Measurements from ENCODE around the gene FGD2.

The FGD2 gene

GRCh38 chr6:37018198-37019064, 13.0 kb downstream of the FGD2 start:
- Histone ChIP-seq H3K4me3 (ENCODE audit: low read depth, low read length) (no peak overlapping the region), H3K9me3 (ENCODE audit: control insufficient read depth, insufficient read depth, low read depth, low read length) (no peaks in the 10 kb centered on the region), H3K4me1 (ENCODE audit: control insufficient read depth, insufficient read depth, low read length) (peaks cover 3% of the 10 kb centered on the region; the same call in 1 of the 2 replicates), H3K36me3 (ENCODE audit: control insufficient read depth in 2 of 2, insufficient read depth in 1 of 2, low read length in 2 of 2) (no peaks in the 10 kb centered on the region), H3K27ac (ENCODE audit: extremely low read depth, low read depth, low read length) (no peak overlapping the region)
- ChIA-PET POLR2A (interaction anchor here (0.5 to 2.4 kb wide), 14 partner anchors 11 to 412 kb away, joined by 3 to 16 read pairs (median 5); partner anchors contain the start of genes C6orf89, MTCH1 and PPIL1), CTCF (interaction anchor here (0.6 to 20.3 kb wide), 110 partner anchors 8 to 1539 kb away, joined by 3 to 845 read pairs (median 6); partner anchors contain the start of genes C6orf89, CDKN1A, FGD2 and MTCH1)
- no peak for TF ChIP-seq ZNF843 (tag by site-specific recombination; IDR thresholded peaks at IDR 0.05)
- TF ChIP-seq TRIM28 (IDR thresholded peaks at IDR 0.05; ENCODE audit: borderline replicate concordance, low read length), result peak; percentile 89
- TF ChIP-seq ZNF518A (tag by site-specific recombination; conservative IDR thresholded peaks at IDR 0.05; ENCODE audit: low read depth), result 0 out of 2 replicates have a peak, but pooled peaks have one; percentile 10
- TF ChIP-seq ZNF626 (tag by site-specific recombination; IDR thresholded peaks at IDR 0.05), result no peak
- TF ChIP-seq ZNF266 (tag by site-specific recombination; IDR thresholded peaks at IDR 0.05; ENCODE audit: low read depth), result no peak
- TF ChIP-seq HOXC10 (CRISPR knock-in tag; IDR thresholded peaks at IDR 0.05), result no peak
- TF ChIP-seq ZNF670 (tag by site-specific recombination; IDR thresholded peaks at IDR 0.05; ENCODE audit: low read depth), result no peak
- TF ChIP-seq SCRT2 (tag by site-specific recombination; IDR thresholded peaks at IDR 0.05), result no peak
- peak; percentile 66 for TF ChIP-seq ZFP37 (tag by site-specific recombination; IDR thresholded peaks at IDR 0.05)
- TF ChIP-seq SETDB1 (IDR thresholded peaks at IDR 0.05; ENCODE audit: insufficient read length, low read length), result peak; percentile 31
- TF ChIP-seq GLI2 (tag by site-specific recombination; IDR thresholded peaks at IDR 0.05; ENCODE audit: borderline replicate concordance, low read depth), result no peak
- 0 out of 2 replicates have a peak, but pooled peaks have one; percentile 31 for TF ChIP-seq ZNF121 (tag by site-specific recombination; IDR thresholded peaks at IDR 0.05)
- no peak for TF ChIP-seq ZFP41 (tag by site-specific recombination; IDR thresholded peaks at IDR 0.05; ENCODE audit: borderline replicate concordance)
- TF ChIP-seq, protein P1, sequence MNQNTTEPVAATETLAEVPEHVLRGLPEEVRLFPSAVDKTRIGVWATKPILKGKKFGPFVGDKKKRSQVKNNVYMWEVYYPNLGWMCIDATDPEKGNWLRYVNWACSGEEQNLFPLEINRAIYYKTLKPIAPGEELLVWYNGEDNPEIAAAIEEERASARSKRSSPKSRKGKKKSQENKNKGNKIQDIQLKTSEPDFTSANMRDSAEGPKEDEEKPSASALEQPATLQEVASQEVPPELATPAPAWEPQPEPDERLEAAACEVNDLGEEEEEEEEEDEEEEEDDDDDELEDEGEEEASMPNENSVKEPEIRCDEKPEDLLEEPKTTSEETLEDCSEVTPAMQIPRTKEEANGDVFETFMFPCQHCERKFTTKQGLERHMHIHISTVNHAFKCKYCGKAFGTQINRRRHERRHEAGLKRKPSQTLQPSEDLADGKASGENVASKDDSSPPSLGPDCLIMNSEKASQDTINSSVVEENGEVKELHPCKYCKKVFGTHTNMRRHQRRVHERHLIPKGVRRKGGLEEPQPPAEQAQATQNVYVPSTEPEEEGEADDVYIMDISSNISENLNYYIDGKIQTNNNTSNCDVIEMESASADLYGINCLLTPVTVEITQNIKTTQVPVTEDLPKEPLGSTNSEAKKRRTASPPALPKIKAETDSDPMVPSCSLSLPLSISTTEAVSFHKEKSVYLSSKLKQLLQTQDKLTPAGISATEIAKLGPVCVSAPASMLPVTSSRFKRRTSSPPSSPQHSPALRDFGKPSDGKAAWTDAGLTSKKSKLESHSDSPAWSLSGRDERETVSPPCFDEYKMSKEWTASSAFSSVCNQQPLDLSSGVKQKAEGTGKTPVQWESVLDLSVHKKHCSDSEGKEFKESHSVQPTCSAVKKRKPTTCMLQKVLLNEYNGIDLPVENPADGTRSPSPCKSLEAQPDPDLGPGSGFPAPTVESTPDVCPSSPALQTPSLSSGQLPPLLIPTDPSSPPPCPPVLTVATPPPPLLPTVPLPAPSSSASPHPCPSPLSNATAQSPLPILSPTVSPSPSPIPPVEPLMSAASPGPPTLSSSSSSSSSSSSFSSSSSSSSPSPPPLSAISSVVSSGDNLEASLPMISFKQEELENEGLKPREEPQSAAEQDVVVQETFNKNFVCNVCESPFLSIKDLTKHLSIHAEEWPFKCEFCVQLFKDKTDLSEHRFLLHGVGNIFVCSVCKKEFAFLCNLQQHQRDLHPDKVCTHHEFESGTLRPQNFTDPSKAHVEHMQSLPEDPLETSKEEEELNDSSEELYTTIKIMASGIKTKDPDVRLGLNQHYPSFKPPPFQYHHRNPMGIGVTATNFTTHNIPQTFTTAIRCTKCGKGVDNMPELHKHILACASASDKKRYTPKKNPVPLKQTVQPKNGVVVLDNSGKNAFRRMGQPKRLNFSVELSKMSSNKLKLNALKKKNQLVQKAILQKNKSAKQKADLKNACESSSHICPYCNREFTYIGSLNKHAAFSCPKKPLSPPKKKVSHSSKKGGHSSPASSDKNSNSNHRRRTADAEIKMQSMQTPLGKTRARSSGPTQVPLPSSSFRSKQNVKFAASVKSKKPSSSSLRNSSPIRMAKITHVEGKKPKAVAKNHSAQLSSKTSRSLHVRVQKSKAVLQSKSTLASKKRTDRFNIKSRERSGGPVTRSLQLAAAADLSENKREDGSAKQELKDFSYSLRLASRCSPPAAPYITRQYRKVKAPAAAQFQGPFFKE (tag by site-specific recombination; IDR thresholded peaks at IDR 0.05; ENCODE audit: borderline replicate concordance), result no peak
- no peak for TF ChIP-seq ZBTB11 (tag by site-specific recombination; conservative IDR thresholded peaks at IDR 0.05; ENCODE audit: low read depth)
- TF ChIP-seq ZNF785 (tag by site-specific recombination; IDR thresholded peaks at IDR 0.05), result no peak
- TF ChIP-seq ZNF830 (tag by site-specific recombination; IDR thresholded peaks at IDR 0.05; ENCODE audit: low read depth), result no peak
- TF ChIP-seq, protein P2, sequence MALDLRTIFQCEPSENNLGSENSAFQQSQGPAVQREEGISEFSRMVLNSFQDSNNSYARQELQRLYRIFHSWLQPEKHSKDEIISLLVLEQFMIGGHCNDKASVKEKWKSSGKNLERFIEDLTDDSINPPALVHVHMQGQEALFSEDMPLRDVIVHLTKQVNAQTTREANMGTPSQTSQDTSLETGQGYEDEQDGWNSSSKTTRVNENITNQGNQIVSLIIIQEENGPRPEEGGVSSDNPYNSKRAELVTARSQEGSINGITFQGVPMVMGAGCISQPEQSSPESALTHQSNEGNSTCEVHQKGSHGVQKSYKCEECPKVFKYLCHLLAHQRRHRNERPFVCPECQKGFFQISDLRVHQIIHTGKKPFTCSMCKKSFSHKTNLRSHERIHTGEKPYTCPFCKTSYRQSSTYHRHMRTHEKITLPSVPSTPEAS (tag by site-specific recombination; IDR thresholded peaks at IDR 0.05), result no peak
- no peak for TF ChIP-seq ZSCAN23 (tag by site-specific recombination; IDR thresholded peaks at IDR 0.05)
- no peak for TF ChIP-seq TCF7L2 (IDR thresholded peaks at IDR 0.05; ENCODE audit: borderline replicate concordance, low read depth, low read length)
- no peak for TF ChIP-seq ZNF146 (tag by site-specific recombination; IDR thresholded peaks at IDR 0.05)

Data from HEK293 (cell line).